IMR-90 (cell line): Measurements from ENCODE around the gene LMO2.

Experiments
- BHLHE40 ChIP-seq: fragments of 150-350 bp; IDR thresholded peaks from 2 replicates; pipeline ENCODE4 v1.6.1; 2016; ENCODE audit warnings: mild to moderate bottlenecking, low read depth, low read length
- CEBPB ChIP-seq: IDR thresholded peaks from 2 replicates; pipeline ENCODE4 v1.6.1; 2012; ENCODE audit warnings: low read depth, low read length, improper control_type of control experiment
- FOS ChIP-seq: fragments of 150-350 bp; IDR thresholded peaks from 2 replicates; pipeline ENCODE4 v1.6.1; 2016; ENCODE audit warnings: low read depth, low read length
- MAFK ChIP-seq: IDR thresholded peaks from 2 replicates; pipeline ENCODE4 v1.6.1; 2012; ENCODE audit warnings: low read depth, low read length, improper control_type of control experiment
- MAZ ChIP-seq: IDR thresholded peaks from 2 replicates; pipeline ENCODE4 v1.6.1; 2012; ENCODE audit warnings: low read depth, mild to moderate bottlenecking, low read length, improper control_type of control experiment, moderate library complexity, borderline replicate concordance
- MXI1 ChIP-seq: IDR thresholded peaks from 2 replicates; pipeline ENCODE4 v1.6.1; 2012; ENCODE audit warnings: low read depth, mild to moderate bottlenecking, low read length, moderate library complexity, borderline replicate concordance
- NFE2L2 ChIP-seq: fragments of 150-350 bp; IDR thresholded peaks from 2 replicates; pipeline ENCODE4 v1.6.1; 2016; ENCODE audit warnings: low read depth, mild to moderate bottlenecking, low read length
- POLR2A ChIP-seq: IDR thresholded peaks from 2 replicates; pipeline ENCODE4 v1.6.1; 2012; ENCODE audit warnings: mild to moderate bottlenecking, low read depth, low read length
- RAD21 ChIP-seq: IDR thresholded peaks from 2 replicates; pipeline ENCODE4 v1.6.1; 2012; ENCODE audit warnings: low read length, improper control_type of control experiment
- SMC3 ChIP-seq: fragments of 150-350 bp; IDR thresholded peaks from 2 replicates; pipeline ENCODE4 v1.6.1; 2016; ENCODE audit warnings: low read depth, mild to moderate bottlenecking, antibody characterized with exemption, low read length, moderate library complexity
- TF ChIP-seq, protein P1 (sequence below): conservative IDR thresholded peaks from 2 replicates; pipeline ENCODE4 v1.5.1; 2012; ENCODE audit warnings: mild to moderate bottlenecking, low read depth, low read length, improper control_type of control experiment
- TF ChIP-seq, protein P2 (sequence below): fragments of 150-350 bp; IDR thresholded peaks from 2 replicates; pipeline ENCODE4 v1.6.1; 2016; ENCODE audit warnings: low read depth, mild to moderate bottlenecking, low read length, moderate library complexity, borderline replicate concordance
- TF ChIP-seq, protein P3 (sequence below): fragments of 150-350 bp; IDR thresholded peaks from 2 replicates; pipeline ENCODE4 v1.6.1; 2017; ENCODE audit warnings: mild to moderate bottlenecking, antibody characterized with exemption, low read length, low read depth

DNA sequence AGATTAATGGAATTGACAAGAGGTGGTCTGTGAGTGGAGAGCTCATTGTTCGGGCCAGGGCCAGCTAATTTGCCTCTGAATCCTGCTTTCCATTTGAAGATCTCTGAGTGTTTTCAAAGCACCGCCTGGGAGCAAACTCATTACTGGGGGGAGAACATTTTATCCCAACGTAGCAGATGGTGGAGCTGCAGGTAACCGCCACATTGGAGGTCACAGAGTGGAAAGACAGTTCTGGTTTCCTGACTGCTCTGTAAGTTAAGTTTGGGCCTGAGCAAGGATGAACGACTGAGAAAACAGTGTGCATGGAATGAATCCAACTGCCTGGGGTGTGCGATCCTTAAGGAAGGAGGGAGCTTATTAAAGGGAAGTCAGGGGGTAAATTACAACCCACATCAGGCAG, 30.5 kb downstream of the LMO2 start:
- TF ChIP-seq, protein P1, sequence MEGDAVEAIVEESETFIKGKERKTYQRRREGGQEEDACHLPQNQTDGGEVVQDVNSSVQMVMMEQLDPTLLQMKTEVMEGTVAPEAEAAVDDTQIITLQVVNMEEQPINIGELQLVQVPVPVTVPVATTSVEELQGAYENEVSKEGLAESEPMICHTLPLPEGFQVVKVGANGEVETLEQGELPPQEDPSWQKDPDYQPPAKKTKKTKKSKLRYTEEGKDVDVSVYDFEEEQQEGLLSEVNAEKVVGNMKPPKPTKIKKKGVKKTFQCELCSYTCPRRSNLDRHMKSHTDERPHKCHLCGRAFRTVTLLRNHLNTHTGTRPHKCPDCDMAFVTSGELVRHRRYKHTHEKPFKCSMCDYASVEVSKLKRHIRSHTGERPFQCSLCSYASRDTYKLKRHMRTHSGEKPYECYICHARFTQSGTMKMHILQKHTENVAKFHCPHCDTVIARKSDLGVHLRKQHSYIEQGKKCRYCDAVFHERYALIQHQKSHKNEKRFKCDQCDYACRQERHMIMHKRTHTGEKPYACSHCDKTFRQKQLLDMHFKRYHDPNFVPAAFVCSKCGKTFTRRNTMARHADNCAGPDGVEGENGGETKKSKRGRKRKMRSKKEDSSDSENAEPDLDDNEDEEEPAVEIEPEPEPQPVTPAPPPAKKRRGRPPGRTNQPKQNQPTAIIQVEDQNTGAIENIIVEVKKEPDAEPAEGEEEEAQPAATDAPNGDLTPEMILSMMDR: no peak
- TF ChIP-seq, protein P2, sequence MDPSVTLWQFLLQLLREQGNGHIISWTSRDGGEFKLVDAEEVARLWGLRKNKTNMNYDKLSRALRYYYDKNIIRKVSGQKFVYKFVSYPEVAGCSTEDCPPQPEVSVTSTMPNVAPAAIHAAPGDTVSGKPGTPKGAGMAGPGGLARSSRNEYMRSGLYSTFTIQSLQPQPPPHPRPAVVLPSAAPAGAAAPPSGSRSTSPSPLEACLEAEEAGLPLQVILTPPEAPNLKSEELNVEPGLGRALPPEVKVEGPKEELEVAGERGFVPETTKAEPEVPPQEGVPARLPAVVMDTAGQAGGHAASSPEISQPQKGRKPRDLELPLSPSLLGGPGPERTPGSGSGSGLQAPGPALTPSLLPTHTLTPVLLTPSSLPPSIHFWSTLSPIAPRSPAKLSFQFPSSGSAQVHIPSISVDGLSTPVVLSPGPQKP: no peak
- TF ChIP-seq BHLHE40: no peak
- TF ChIP-seq POLR2A: no peak
- TF ChIP-seq SMC3: no peak
- no peak for TF ChIP-seq MXI1
- TF ChIP-seq MAFK: no peak
- no peak for TF ChIP-seq RAD21
- no peak for TF ChIP-seq FOS
- TF ChIP-seq, protein P3, sequence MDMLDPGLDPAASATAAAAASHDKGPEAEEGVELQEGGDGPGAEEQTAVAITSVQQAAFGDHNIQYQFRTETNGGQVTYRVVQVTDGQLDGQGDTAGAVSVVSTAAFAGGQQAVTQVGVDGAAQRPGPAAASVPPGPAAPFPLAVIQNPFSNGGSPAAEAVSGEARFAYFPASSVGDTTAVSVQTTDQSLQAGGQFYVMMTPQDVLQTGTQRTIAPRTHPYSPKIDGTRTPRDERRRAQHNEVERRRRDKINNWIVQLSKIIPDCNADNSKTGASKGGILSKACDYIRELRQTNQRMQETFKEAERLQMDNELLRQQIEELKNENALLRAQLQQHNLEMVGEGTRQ: no peak
- no peak for TF ChIP-seq MAZ
- TF ChIP-seq NFE2L2: no peak
- no peak for TF ChIP-seq CEBPB
